Effector memory CD4-positive, alpha-beta T cell (primary cell): Measurements from ENCODE around the gene NUFIP2.
"Not testable (repeated sequence)": the region's sequence is repeated elsewhere in the genome, so short reads cannot be mapped to it uniquely, and the experiment has no call there.

Experiments used
- DNase-seq, 3 donors: peaks; one replicate each; pipeline ENCODE4 v3.0.0-alpha.2; 2020
- H3K27ac ChIP-seq: 2 replicates; pipeline ENCODE4 v1.7.0; 2013; ENCODE audit warnings: mild to moderate bottlenecking, low read length, moderate library complexity; ENCODE audit not compliant: insufficient read depth, poor library complexity, severe bottlenecking
- H3K27me3 ChIP-seq: replicated peaks from 2 replicates; pipeline ENCODE4 v1.7.0; 2013; ENCODE audit warnings: mild to moderate bottlenecking, low read length; ENCODE audit not compliant: insufficient read depth, control insufficient read depth, poor library complexity, severe bottlenecking
- H3K36me3 ChIP-seq: 2 replicates; pipeline ENCODE4 v1.7.0; 2013; ENCODE audit warnings: mild to moderate bottlenecking, low read length, moderate library complexity; ENCODE audit not compliant: control insufficient read depth, insufficient read depth
- H3K4me1 ChIP-seq: 2 replicates; pipeline ENCODE4 v1.7.0; 2013; ENCODE audit warnings: low read length, mild to moderate bottlenecking; ENCODE audit not compliant: control insufficient read depth, insufficient read depth, poor library complexity, severe bottlenecking
- H3K4me3 ChIP-seq: 2 replicates; pipeline ENCODE4 v1.7.0; 2013; ENCODE audit warnings: low read length, low read depth, mild to moderate bottlenecking; ENCODE audit not compliant: insufficient read depth, poor library complexity, severe bottlenecking
- H3K9me3 ChIP-seq: 2 replicates; pipeline ENCODE4 v1.7.0; 2013; ENCODE audit warnings: mild to moderate bottlenecking, low read length, moderate library complexity; ENCODE audit not compliant: control insufficient read depth
- total RNA-seq, 3 donors: gene quantifications; one replicate each; lab custom pipeline; 2026; lab: John Stamatoyannopoulos, UW

The NUFIP2 gene
- 331 to 403 (median 339) reads per million in 3 donors for total RNA-seq

- peak within 1 kb of the TSS; percentile 94 for H3K4me3 ChIP-seq
- H3K4me1 ChIP-seq: peaks cover 21% of the 10 kb centered on the region
- peak within 1 kb of the TSS; percentile 90 for H3K27ac ChIP-seq
- peaks cover 7% of the 10 kb centered on the region for H3K36me3 ChIP-seq
- no peaks in the 10 kb centered on the region for H3K27me3 ChIP-seq
- H3K9me3 ChIP-seq: no peaks in the 10 kb centered on the region
- peak; percentile 96 to 97 (median 97) for DNase-seq
These were observed at the start of gene NUFIP2 for GRCh38 chr17:29293890-29294579. Gene NUFIP2, minus strand, starts transcription at chr17:29294148. Its CDS starts 89 bp downstream, at chr17:29294059.

- Histone ChIP-seq H3K4me1 (no peaks in the 10 kb centered on the region), H3K4me3 (no peak overlapping the region), H3K27ac (no peak overlapping the region), H3K9me3 (no peaks in the 10 kb centered on the region), H3K36me3 (no peaks in the 10 kb centered on the region), H3K27me3 (no peaks in the 10 kb centered on the region)
- no peak for DNase-seq
These were observed 48.3 kb upstream of the NUFIP2 start for GRCh38 chr17:29342158-29342765.

- Histone ChIP-seq H3K9me3 (no peaks in the 10 kb centered on the region), H3K4me1 (no peaks in the 10 kb centered on the region), H3K4me3 (no peak overlapping the region), H3K27ac (no peak overlapping the region), H3K27me3 (no peaks in the 10 kb centered on the region), H3K36me3 (no peaks in the 10 kb centered on the region)
- no peak for DNase-seq
These were observed 47.8 kb upstream of the NUFIP2 start for GRCh38 chr17:29341726-29342125.

GRCh38 chr17:29339016-29339415, 45.1 kb upstream of the NUFIP2 start:
- H3K27ac ChIP-seq, H3K36me3 ChIP-seq, H3K9me3 ChIP-seq, H3K27me3 ChIP-seq, H3K4me1 ChIP-seq, H3K4me3 ChIP-seq, DNase-seq: not testable (repeated sequence)

- no peak for DNase-seq
- Histone ChIP-seq H3K4me3 (no peak overlapping the region), H3K4me1 (no peaks in the 10 kb centered on the region), H3K9me3 (no peaks in the 10 kb centered on the region), H3K27me3 (no peaks in the 10 kb centered on the region), H3K36me3 (no peaks in the 10 kb centered on the region), H3K27ac (no peak overlapping the region)
These were observed 37.7 kb upstream of the NUFIP2 start for GRCh38 chr17:29331708-29332085.

GRCh38 chr17:29331075-29331707, 37.2 kb upstream of the NUFIP2 start:
- H3K36me3 ChIP-seq: no peaks in the 10 kb centered on the region
- no peak overlapping the region for H3K4me3 ChIP-seq
- no peaks in the 10 kb centered on the region for H3K9me3 ChIP-seq
- DNase-seq: no peak
- no peaks in the 10 kb centered on the region for H3K4me1 ChIP-seq
- H3K27me3 ChIP-seq: no peaks in the 10 kb centered on the region
- no peak overlapping the region for H3K27ac ChIP-seq

- H3K27me3 ChIP-seq: no peaks in the 10 kb centered on the region
- DNase-seq: no peak
- no peak overlapping the region for H3K27ac ChIP-seq
- H3K9me3 ChIP-seq: no peaks in the 10 kb centered on the region
- no peaks in the 10 kb centered on the region for H3K36me3 ChIP-seq
- H3K4me3 ChIP-seq: no peak overlapping the region
- no peaks in the 10 kb centered on the region for H3K4me1 ChIP-seq
These were observed 33.5 kb upstream of the NUFIP2 start for GRCh38 chr17:29327412-29327811.

GRCh38 chr17:29326023-29326813, 32.3 kb upstream of the NUFIP2 start:
- no peaks in the 10 kb centered on the region for H3K27me3 ChIP-seq
- no peak for DNase-seq
- no peaks in the 10 kb centered on the region for H3K36me3 ChIP-seq
- H3K4me3 ChIP-seq: no peak overlapping the region
- H3K9me3 ChIP-seq: no peaks in the 10 kb centered on the region
- H3K27ac ChIP-seq: no peak overlapping the region
- no peaks in the 10 kb centered on the region for H3K4me1 ChIP-seq

- Histone ChIP-seq H3K4me1 (no peaks in the 10 kb centered on the region), H3K27ac (no peak overlapping the region), H3K4me3 (no peak overlapping the region), H3K9me3 (no peaks in the 10 kb centered on the region), H3K36me3 (no peaks in the 10 kb centered on the region), H3K27me3 (no peaks in the 10 kb centered on the region)
- DNase-seq: no peak
These were observed 28.4 kb upstream of the NUFIP2 start for GRCh38 chr17:29322363-29322762.
